ENCODE data around the gene FAM217B.
"Not testable (repeated sequence)": the region's sequence is repeated elsewhere in the genome, so short reads cannot be mapped to it uniquely, and the experiment has no call there.

- TF ChIP-seq CTCF, POLR2A (IDR thresholded peaks at IDR 0.05): not testable (repeated sequence)
Measured at GRCh38 chr20:59957568-59957967, 17.4 kb downstream of the FAM217B start.
